ENCODE data around the gene GOLGA8J. TPM values are rescaled to one million over a fixed set of nuclear protein-coding genes. Genes with fewer than 3 reads are reported as not detected.

GOLGA8J gene
- total and polyA plus RNA-seq, 2 of the 4 experiments (the other 2 are of a cell fraction): not detected

- 67% methylated on average over 1 of the region's 7 CpGs; no CpG with 5 or more reads in 1 of the 2 experiments for WGBS, 2 experiments (ENCODE audit: extremely low coverage in 2 of 2, insufficient read length in 1 of 2)
- no TSS peak for BruUV-seq (replicated peaks)
- DNase-seq: no peak
- POLR2A ChIA-PET (ENCODE audit: unreplicated experiment): no interaction called here
- dilution Hi-C loops (cut with HindIII; ENCODE audit: low sequenced_read_pairs, unreplicated experiment): no loop called here
- in situ Hi-C loops (cut with MboI; ENCODE audit: low sequenced_read_pairs): loop anchor here (10.0 to 25.0 kb wide), 3 partner anchors 328 to 935 kb away; no protein-coding TSS in a partner anchor
- Histone ChIP-seq H3K27ac (ENCODE audit: insufficient read depth, low read length) (no peak overlapping the region), H2AFZ (replicated peaks; ENCODE audit: low read length, poor library complexity) (no peak overlapping the region), H2BK5ac (ENCODE audit: low read depth, low read length, poor library complexity, severe bottlenecking) (no peak overlapping the region), H3K4me2 (ENCODE audit: low read depth, low read length) (no peak overlapping the region), H3K4ac (ENCODE audit: low read depth, low read length) (no peak overlapping the region), H3K14ac (replicated peaks; ENCODE audit: low read depth, low read length) (no peak overlapping the region), H2AK5ac (ENCODE audit: low read depth, low read length) (no peak overlapping the region), H4K8ac (ENCODE audit: low read depth in 2 of 2, low read length in 2 of 2) (no peak overlapping the region), H4K91ac (ENCODE audit: insufficient read depth, low read depth, low read length) (no peak overlapping the region), H2BK15ac (ENCODE audit: low read depth, low read length) (no peak overlapping the region), H3K27me3 (ENCODE audit: control insufficient read depth, insufficient read depth, low read length) (peaks cover 5% of the 10 kb centered on the region), H2BK120ac (ENCODE audit: low read depth, low read length) (no peak overlapping the region), H4K5ac (ENCODE audit: low read depth, low read length) (no peak overlapping the region), H3K79me1 (ENCODE audit: low read depth in 1 of 2, low read length in 2 of 2) (no peaks in the 10 kb centered on the region), H3K18ac (ENCODE audit: low read depth, low read length) (no peak overlapping the region), H3K36me3 (ENCODE audit: control insufficient read depth, insufficient read depth, low read length) (no peaks in the 10 kb centered on the region), H3K9me3 (ENCODE audit: control insufficient read depth, insufficient read depth, low read length) (no peaks in the 10 kb centered on the region), H4K20me1 (ENCODE audit: insufficient read depth, low read length) (no peaks in the 10 kb centered on the region), H3K23ac (ENCODE audit: low read depth, low read length) (no peak overlapping the region), H3K9ac (ENCODE audit: low read depth, low read length) (no peak overlapping the region), H3K56ac (ENCODE audit: extremely low read depth, insufficient read depth, low read length) (no peak overlapping the region), H3K4me1 (ENCODE audit: control insufficient read depth, insufficient read depth, low read length) (no peaks in the 10 kb centered on the region), H2AK9ac (replicated peaks; ENCODE audit: low read depth, low read length, poor library complexity) (no peak overlapping the region), H2BK20ac (ENCODE audit: low read depth, low read length) (no peak overlapping the region), H3K9me1 (ENCODE audit: insufficient read depth, low read length) (no peaks in the 10 kb centered on the region), H3K4me3 (ENCODE audit: insufficient read depth, low read depth, low read length) (no peak overlapping the region)
- CTCF ChIA-PET: no interaction called here
- intact Hi-C loops (cut with micrococcal nuclease): loop anchor here (10.0 kb wide), 1 partner anchor 328 kb away; no protein-coding TSS in a partner anchor
- no peak for ATAC-seq (ENCODE audit: low read depth)
- TF ChIP-seq BHLHE40 (IDR thresholded peaks at IDR 0.05; ENCODE audit: low read depth, low read length): no peak
- no peak for TF ChIP-seq USF2 (IDR thresholded peaks at IDR 0.05; ENCODE audit: low read depth, low read length)
- no peak for TF ChIP-seq NFE2L2 (IDR thresholded peaks at IDR 0.05; ENCODE audit: low read depth, low read length)
- TF ChIP-seq RFX5 (IDR thresholded peaks at IDR 0.05; ENCODE audit: low read depth, low read length): no peak
- TF ChIP-seq CHD1 (IDR thresholded peaks at IDR 0.05; ENCODE audit: low read depth, low read length): no peak
- TF ChIP-seq RCOR1 (IDR thresholded peaks at IDR 0.05; ENCODE audit: insufficient replicate concordance, low read length): no peak
Measured at GRCh38 chr15:30072630-30073029, 10.1 kb upstream of the GOLGA8J start.

Data from IMR-90 (cell line).